ENCODE data around the gene NR3C1. TPM values are rescaled to one million over a fixed set of nuclear protein-coding genes. Genes with fewer than 3 reads are reported as not detected.

Gene NR3C1
- total RNA-seq, 4 donors from 2014 or later = 29.7 to 79.2 (median 38.9) TPM

DNA sequence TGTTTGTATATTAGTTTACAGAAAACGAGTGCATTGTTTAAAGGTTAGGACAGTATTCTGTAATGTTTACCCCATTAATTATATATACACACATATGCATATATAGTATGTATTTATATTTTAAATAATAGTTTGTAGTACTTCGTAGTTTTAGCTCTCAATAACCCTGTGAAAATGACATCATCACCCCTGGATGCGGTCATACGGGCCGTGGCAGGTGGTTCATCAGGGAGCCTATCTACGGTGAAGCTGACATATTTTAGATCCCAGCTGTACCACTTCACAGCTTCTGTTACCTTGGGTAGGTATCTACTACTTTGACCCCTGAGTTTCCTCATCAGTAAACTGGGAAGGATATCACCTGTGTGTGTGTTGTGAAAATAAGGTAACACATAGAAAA, 87.1 kb downstream of the NR3C1 start:
- Histone ChIP-seq H3K4me3 (no peak overlapping the region), H3K9me3 (no peaks in the 10 kb centered on the region), H3K36me3 (peaks cover 0 to 17% (median 0%) of the 10 kb centered on the region in 3 donors), H3K4me1 (no peaks in the 10 kb centered on the region), H3K27ac (no peak overlapping the region), H3K27me3 (no peaks in the 10 kb centered on the region)
- no peak for TF ChIP-seq CTCF (IDR thresholded peaks at IDR 0.05)
- TF ChIP-seq POLR2A (IDR thresholded peaks at IDR 0.05) = no peak
- DNase-seq = no peak

DNA sequence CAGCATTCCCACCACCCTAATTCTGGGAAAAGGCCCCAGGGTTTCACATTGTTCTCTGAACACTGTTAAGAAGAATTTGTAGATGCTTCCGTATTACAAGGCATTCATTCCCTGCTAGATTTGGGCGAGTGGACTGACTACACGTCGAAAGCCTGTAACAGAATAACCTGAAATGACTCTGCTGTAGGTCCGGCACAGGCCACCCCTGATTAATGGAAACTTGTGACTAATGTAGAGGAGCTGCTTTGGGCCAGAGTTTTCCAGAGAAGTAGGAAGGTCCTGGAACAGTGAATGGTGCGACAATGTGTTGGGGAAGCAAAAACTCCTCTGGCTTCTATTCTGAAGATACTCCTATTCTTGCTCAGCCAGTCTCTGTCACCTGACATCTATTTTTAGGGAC, 87.6 kb downstream of the NR3C1 start:
- Histone ChIP-seq H3K9me3 (no peaks in the 10 kb centered on the region), H3K27ac (no peak overlapping the region), H3K36me3 (peaks cover 0 to 17% (median 0%) of the 10 kb centered on the region in 3 donors), H3K4me1 (no peaks in the 10 kb centered on the region), H3K27me3 (no peaks in the 10 kb centered on the region), H3K4me3 (no peak overlapping the region)
- TF ChIP-seq CTCF (IDR thresholded peaks at IDR 0.05) (no peak), POLR2A (IDR thresholded peaks at IDR 0.05) (no peak)
- DNase-seq = no peak

DNA sequence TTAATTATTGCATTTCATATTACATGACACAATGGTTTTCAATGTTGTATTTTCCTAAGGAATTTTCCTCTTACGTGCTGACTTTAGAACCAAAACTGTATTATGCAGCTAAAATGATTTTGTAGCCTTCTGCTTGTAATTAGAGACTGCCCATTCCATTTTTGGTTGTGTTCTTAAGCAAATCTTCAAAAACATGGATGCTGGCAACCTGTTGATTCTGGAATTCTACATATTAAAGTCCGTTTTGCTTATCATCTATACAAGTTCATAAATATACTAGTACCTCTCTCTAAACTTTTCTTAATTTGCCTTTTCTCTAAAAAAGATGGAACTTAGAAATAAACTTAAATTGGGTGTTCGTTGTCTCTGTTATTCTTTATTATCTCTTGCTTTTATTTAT, 88.3 kb downstream of the NR3C1 start:
- Histone ChIP-seq H3K9me3 (no peaks in the 10 kb centered on the region), H3K27ac (no peak overlapping the region), H3K4me1 (no peaks in the 10 kb centered on the region), H3K4me3 (no peak overlapping the region), H3K27me3 (no peaks in the 10 kb centered on the region), H3K36me3 (peaks cover 0 to 17% (median 0%) of the 10 kb centered on the region in 3 donors)
- no peak for DNase-seq
- TF ChIP-seq POLR2A (IDR thresholded peaks at IDR 0.05) (no peak), CTCF (IDR thresholded peaks at IDR 0.05) (no peak)

DNA sequence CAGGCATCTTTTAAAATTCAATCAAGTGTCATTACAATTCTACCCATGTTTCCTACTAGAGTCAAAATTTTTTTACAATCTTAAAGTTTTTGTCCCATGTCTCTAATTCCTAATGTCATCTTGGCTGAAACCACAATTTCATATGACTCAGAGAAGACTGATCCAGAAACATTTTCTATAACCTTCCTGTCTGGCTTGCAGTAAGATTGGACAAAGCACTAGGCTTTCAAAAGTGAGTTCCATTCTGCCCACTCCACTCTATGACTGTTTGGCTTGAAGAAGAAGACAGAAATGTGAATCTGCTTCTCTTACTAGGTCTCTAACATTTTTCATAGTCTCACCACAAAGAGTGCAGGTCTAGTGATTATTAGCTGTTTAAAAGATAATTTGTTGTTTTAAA, 88.8 kb downstream of the NR3C1 start:
- Histone ChIP-seq H3K27me3 (no peaks in the 10 kb centered on the region), H3K9me3 (no peaks in the 10 kb centered on the region), H3K4me3 (no peak overlapping the region), H3K27ac (no peak overlapping the region), H3K4me1 (no peaks in the 10 kb centered on the region), H3K36me3 (peaks cover 0 to 17% (median 0%) of the 10 kb centered on the region in 3 donors)
- TF ChIP-seq POLR2A (IDR thresholded peaks at IDR 0.05) (no peak), CTCF (IDR thresholded peaks at IDR 0.05) (no peak)
- DNase-seq = no peak

GRCh38 chr5:143314099-143314498, 89.4 kb downstream of the NR3C1 start:
- no peaks in the 10 kb centered on the region for H3K4me1 ChIP-seq
- no peak for TF ChIP-seq CTCF (IDR thresholded peaks at IDR 0.05)
- no peak for TF ChIP-seq POLR2A (IDR thresholded peaks at IDR 0.05)
- H3K27ac ChIP-seq = no peak overlapping the region

GRCh38 chr5:143313298-143313852, 90.1 kb downstream of the NR3C1 start:
- Histone ChIP-seq H3K36me3 (peaks cover 0 to 20% (median 0%) of the 10 kb centered on the region in 3 donors), H3K27me3 (no peaks in the 10 kb centered on the region), H3K9me3 (no peaks in the 10 kb centered on the region), H3K4me3 (no peak overlapping the region), H3K4me1 (no peaks in the 10 kb centered on the region), H3K27ac (no peak overlapping the region)
- DNase-seq = no peak
- TF ChIP-seq CTCF (IDR thresholded peaks at IDR 0.05) (no peak), POLR2A (IDR thresholded peaks at IDR 0.05) (no peak)

More at GRCh38 chr5:143314099-143314498, 89.4 kb downstream of the NR3C1 start:
- DNase-seq = no peak
- Histone ChIP-seq H3K4me3 (no peak overlapping the region), H3K27me3 (no peaks in the 10 kb centered on the region), H3K36me3 (peaks cover 0 to 17% (median 0%) of the 10 kb centered on the region in 3 donors), H3K9me3 (no peaks in the 10 kb centered on the region)
